Fibroblast of lung (primary cell): ENCODE results near the gene AK1. TPM values are rescaled to one million over a fixed set of nuclear protein-coding genes. Genes with fewer than 3 reads are reported as not detected.
A peak's percentile ranks its signal among the peaks of the same experiment; 100 is the strongest.

Experiments used
- DNase-seq, 2 donors: peaks; one replicate each; pipeline versions ENCODE4 v3.0.0 to v3.0.0-alpha.2; 2010; ENCODE audit warnings: low read depth in 2 of 2
- H2AFZ ChIP-seq: 2 replicates; pipeline ENCODE4 v1.5.1; 2012; ENCODE audit warnings: low read length, control low read depth, inconsistent platforms
- H3K27ac ChIP-seq: 2 replicates; pipeline ENCODE4 v1.5.1; 2011; ENCODE audit warnings: low read length, control low read depth; ENCODE audit not compliant: insufficient read depth
- H3K27me3 ChIP-seq: 2 replicates; pipeline ENCODE4 v1.5.1; 2011; ENCODE audit warnings: mild to moderate bottlenecking, low read length; ENCODE audit not compliant: control insufficient read depth, insufficient read depth
- H3K36me3 ChIP-seq: 2 replicates; pipeline ENCODE4 v1.5.1; 2011; ENCODE audit warnings: low read length; ENCODE audit not compliant: control insufficient read depth, insufficient read depth
- H3K4me1 ChIP-seq: 2 replicates; pipeline ENCODE4 v1.5.1; 2011; ENCODE audit warnings: low read length; ENCODE audit not compliant: control insufficient read depth, insufficient read depth; ENCODE audit errors: extremely low read depth
- H3K4me2 ChIP-seq: 2 replicates; pipeline ENCODE4 v1.5.1; 2011; ENCODE audit warnings: low read length, control low read depth; ENCODE audit not compliant: insufficient read depth; ENCODE audit errors: extremely low read depth
- H3K4me3 ChIP-seq, 4 experiments: fragments of 200-600 bp in 1 of 4; sonication (generic) in 1 of 4; replicated peaks in 1 of 4; 2 replicates each; pipeline ENCODE4 v1.5.1; 2011 to 2016; ENCODE audit warnings: low read length in 4 of 4, low read depth in 3 of 4, mild to moderate bottlenecking in 3 of 4, control low read depth in 2 of 4, inconsistent platforms in 1 of 4, mixed read lengths in 1 of 4; ENCODE audit not compliant: insufficient read depth in 1 of 4; ENCODE audit errors: control extremely low read depth in 1 of 4
- H3K79me2 ChIP-seq: 2 replicates; pipeline ENCODE4 v1.5.1; 2012; ENCODE audit warnings: mild to moderate bottlenecking, low read length, inconsistent platforms; ENCODE audit not compliant: control insufficient read depth, insufficient read depth
- H3K9ac ChIP-seq: 2 replicates; pipeline ENCODE4 v1.5.1; 2011; ENCODE audit warnings: mild to moderate bottlenecking, low read length, control low read depth; ENCODE audit not compliant: insufficient read depth
- H3K9me3 ChIP-seq: 2 replicates; pipeline ENCODE4 v1.5.1; 2012; ENCODE audit warnings: low read depth, low read length; ENCODE audit not compliant: control insufficient read depth, insufficient read depth
- H4K20me1 ChIP-seq: 2 replicates; pipeline ENCODE4 v1.5.1; 2011; ENCODE audit warnings: low read length; ENCODE audit not compliant: control insufficient read depth, insufficient read depth; ENCODE audit errors: extremely low read depth
- EZH2 ChIP-seq: IDR thresholded peaks from 2 replicates; pipeline ENCODE4 v1.5.1; 2012; ENCODE audit warnings: low read length, control low read depth, mild to moderate bottlenecking; ENCODE audit errors: missing control alignments
- polyA plus RNA-seq, 2 donors: library from polyadenylated mRNA; depleted of rRNA in 1 of 2; stranded (reverse) in 1 of 2; unstranded in 1 of 2; fragments of >200 nt; gene quantifications; 2 replicates each; pipeline ENCODE4 v1.2.1, GENCODE V29; 2011 to 2012; ENCODE audit warnings: missing spikeins in 1 of 2
- total RNA-seq: library from RNA; depleted of rRNA; stranded (reverse); fragments of >200 nt; gene quantifications from 2 replicates; pipeline ENCODE4 v1.2.1, GENCODE V29; 2014
- TF ChIP-seq, protein P1 (sequence below), 2 donors: IDR thresholded peaks in 1 of 2; conservative IDR thresholded peaks in 1 of 2; 1 replicate in 1 of 2; 2 replicates in 1 of 2; pipeline ENCODE4 v1.5.1; 2011 to 2012; ENCODE audit warnings: low read length in 2 of 2, control low read depth in 1 of 2, inconsistent platforms in 1 of 2, low read depth in 1 of 2, mild to moderate bottlenecking in 1 of 2

AK1 gene
- total and polyA plus RNA-seq, 2 donors (not counting 1 experiment from before 2014, with no cell fraction given), result 47.6 to 73.1 TPM

DNA sequence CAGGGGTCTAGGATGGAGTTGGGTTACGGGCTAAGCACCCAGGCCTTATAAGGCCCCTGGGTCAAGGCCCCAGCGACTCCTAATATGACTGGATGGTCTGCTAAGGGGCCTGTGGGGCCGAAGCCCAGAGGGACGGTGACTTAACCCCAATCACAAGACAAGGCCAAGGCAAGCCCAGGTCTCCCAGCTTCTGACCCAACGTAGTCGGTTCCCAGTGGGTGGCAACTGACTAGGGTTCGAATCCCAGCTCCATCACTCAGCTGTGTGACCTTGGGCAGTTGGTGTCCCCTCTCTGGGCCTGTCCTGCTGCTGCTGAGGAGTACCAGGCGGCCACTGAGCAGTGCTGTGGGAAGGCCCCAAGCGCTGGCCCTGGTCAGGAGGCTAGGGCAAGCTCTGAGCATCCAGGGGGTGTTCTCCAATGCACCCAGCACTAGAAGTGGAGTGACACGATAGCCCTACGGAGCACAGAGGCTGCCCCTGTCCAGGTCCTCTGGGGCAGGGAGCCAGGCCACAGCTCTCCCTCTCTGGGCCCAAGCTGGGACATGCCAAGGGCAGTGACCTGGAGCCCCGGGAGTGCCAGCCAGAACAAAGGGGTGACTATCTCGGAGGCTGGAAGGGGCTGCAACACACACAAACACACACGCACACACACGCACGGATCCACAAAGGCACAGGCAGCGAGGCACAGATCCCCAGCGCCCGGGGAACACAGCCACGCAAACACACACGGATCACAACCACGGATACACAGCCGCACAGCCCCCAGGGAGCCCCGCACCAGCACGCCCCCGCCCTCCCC, 512 bp downstream of the AK1 start:
- H3K9ac ChIP-seq, result peak overlapping the region; percentile 48
- TF ChIP-seq, protein P1, sequence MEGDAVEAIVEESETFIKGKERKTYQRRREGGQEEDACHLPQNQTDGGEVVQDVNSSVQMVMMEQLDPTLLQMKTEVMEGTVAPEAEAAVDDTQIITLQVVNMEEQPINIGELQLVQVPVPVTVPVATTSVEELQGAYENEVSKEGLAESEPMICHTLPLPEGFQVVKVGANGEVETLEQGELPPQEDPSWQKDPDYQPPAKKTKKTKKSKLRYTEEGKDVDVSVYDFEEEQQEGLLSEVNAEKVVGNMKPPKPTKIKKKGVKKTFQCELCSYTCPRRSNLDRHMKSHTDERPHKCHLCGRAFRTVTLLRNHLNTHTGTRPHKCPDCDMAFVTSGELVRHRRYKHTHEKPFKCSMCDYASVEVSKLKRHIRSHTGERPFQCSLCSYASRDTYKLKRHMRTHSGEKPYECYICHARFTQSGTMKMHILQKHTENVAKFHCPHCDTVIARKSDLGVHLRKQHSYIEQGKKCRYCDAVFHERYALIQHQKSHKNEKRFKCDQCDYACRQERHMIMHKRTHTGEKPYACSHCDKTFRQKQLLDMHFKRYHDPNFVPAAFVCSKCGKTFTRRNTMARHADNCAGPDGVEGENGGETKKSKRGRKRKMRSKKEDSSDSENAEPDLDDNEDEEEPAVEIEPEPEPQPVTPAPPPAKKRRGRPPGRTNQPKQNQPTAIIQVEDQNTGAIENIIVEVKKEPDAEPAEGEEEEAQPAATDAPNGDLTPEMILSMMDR (conservative IDR thresholded peaks at IDR 0.05 in 1 of 2, IDR thresholded peaks at IDR 0.05 in 1 of 2; ENCODE audit: low read depth in 1 of 2, low read length in 2 of 2), result no peak
- no peak for TF ChIP-seq EZH2
- H3K4me2 ChIP-seq, result peak overlapping the region; percentile 92
- peak overlapping the region; percentile 17 for H2AFZ ChIP-seq
- H3K4me1 ChIP-seq, result peaks cover 20% of the 10 kb centered on the region
- H3K27me3 ChIP-seq, result no peaks in the 10 kb centered on the region
- no peaks in the 10 kb centered on the region for H4K20me1 ChIP-seq
- no peaks in the 10 kb centered on the region for H3K9me3 ChIP-seq
- peak overlapping the region; percentile 75 for H3K27ac ChIP-seq
- DNase-seq, result no peak
- peaks cover 7% of the 10 kb centered on the region for H3K36me3 ChIP-seq
- H3K79me2 ChIP-seq, result peaks cover 11% of the 10 kb centered on the region
- H3K4me3 ChIP-seq, result peak overlapping the region; percentile 53 to 76 (median 64)

DNA sequence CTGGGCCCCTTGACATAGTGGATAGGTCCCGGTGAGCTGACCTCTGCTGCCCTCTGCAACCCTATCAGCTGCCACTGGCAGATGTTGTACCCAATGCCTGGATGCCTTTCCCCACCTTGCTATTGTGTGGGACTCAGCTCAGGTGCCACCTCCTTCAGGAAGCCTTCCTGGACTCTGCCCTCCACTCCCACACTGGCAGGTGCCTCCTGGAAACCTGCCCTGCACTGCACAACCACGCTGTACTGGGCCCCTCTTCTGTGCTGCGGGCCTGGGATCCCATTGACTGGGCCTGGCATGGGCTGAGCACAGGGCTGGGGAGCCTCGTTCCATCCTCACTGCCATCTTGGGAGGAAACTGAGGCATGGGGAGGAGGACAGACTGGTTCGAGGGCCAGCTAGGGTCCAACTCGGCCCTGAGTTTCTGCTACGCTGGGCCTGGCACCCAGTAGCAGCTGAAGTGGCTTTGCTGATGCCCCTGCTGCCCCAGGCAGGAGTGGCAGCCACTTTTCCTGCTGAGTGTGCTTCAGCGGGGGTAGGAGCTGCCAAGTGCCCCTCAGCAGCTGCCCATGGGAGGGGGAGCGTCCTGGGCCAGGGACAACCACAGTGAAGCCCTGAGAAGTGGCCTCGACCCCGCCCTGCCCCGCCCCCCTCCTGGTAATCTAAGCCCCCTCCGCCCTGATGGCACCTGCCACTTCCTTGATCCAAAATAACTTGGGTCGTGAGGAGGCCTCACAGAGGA, 1.3 kb downstream of the AK1 start:
- Histone ChIP-seq H3K4me3 (peak overlapping the region in 2 of 4 experiments; percentile 69 to 76), H3K9ac (no peak overlapping the region), H3K79me2 (peaks cover 11% of the 10 kb centered on the region), H4K20me1 (no peaks in the 10 kb centered on the region), H3K27me3 (no peaks in the 10 kb centered on the region), H3K4me1 (peaks cover 20% of the 10 kb centered on the region), H3K4me2 (peak overlapping the region; percentile 92), H3K27ac (no peak overlapping the region), H2AFZ (no peak overlapping the region), H3K36me3 (peaks cover 13% of the 10 kb centered on the region), H3K9me3 (no peaks in the 10 kb centered on the region)
- no peak for DNase-seq
- TF ChIP-seq, protein P1 (conservative IDR thresholded peaks at IDR 0.05 in 1 of 2, IDR thresholded peaks at IDR 0.05 in 1 of 2; ENCODE audit: low read depth in 1 of 2, low read length in 2 of 2), result no peak
- TF ChIP-seq EZH2, result no peak

DNA sequence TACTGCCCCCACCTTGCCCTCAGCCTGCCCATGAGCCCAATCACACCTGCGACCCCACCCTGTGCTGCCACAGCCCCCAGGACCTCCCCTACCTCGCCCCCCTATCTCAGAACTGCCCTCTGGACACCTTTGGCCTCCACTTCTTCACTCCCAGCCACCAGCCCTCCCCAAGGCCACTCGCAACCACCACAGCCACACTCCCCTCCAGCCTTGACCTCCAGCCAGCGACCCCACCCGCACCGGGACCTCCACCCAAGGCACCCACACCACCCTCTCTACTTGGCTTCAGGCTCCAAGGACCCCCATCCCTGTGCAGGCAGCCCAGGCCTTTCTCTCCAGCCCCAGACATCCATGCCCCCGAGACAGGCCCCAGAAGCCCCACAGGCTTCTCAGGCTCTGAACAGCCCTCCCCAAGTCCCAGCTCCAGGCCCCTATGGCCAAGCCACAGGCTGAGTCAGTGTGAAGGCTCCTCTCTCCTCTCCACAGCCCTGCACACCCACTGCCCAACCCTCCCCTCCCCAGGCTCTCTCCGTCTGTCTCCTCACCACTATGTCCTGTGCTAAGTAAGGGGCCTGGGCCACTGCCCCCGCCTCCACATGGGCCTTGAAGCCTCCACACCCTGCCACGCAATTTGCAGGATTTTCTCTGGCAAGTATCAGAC, 2.0 kb downstream of the AK1 start:
- no peak overlapping the region for H3K27ac ChIP-seq
- H3K9ac ChIP-seq, result no peak overlapping the region
- H3K4me3 ChIP-seq, result peak overlapping the region in 2 of 4 experiments; percentile 28 to 42
- peak overlapping the region; percentile 63 for H3K4me2 ChIP-seq
- H3K79me2 ChIP-seq, result peaks cover 11% of the 10 kb centered on the region
- H3K4me1 ChIP-seq, result peaks cover 20% of the 10 kb centered on the region
- no peak overlapping the region for H2AFZ ChIP-seq
- H3K9me3 ChIP-seq, result no peaks in the 10 kb centered on the region
- TF ChIP-seq, protein P1 (conservative IDR thresholded peaks at IDR 0.05 in 1 of 2, IDR thresholded peaks at IDR 0.05 in 1 of 2; ENCODE audit: low read depth in 1 of 2, low read length in 2 of 2), result no peak
- no peak for TF ChIP-seq EZH2
- H3K27me3 ChIP-seq, result no peaks in the 10 kb centered on the region
- H4K20me1 ChIP-seq, result no peaks in the 10 kb centered on the region
- DNase-seq, result peak; percentile 75 to 80
- peaks cover 17% of the 10 kb centered on the region for H3K36me3 ChIP-seq
